Activated CD4-positive, alpha-beta T cell treated with anti-CD3 and anti-CD28 coated beads for 24 hours (primary cell): ENCODE measurements around the gene APP.

ENCODE experiments used
- DNase-seq, 2 donors: peaks; one replicate each; pipeline ENCODE4 v3.0.0-alpha.2; 2020; ENCODE audit warnings: low read depth in 2 of 2

APP gene

DNA sequence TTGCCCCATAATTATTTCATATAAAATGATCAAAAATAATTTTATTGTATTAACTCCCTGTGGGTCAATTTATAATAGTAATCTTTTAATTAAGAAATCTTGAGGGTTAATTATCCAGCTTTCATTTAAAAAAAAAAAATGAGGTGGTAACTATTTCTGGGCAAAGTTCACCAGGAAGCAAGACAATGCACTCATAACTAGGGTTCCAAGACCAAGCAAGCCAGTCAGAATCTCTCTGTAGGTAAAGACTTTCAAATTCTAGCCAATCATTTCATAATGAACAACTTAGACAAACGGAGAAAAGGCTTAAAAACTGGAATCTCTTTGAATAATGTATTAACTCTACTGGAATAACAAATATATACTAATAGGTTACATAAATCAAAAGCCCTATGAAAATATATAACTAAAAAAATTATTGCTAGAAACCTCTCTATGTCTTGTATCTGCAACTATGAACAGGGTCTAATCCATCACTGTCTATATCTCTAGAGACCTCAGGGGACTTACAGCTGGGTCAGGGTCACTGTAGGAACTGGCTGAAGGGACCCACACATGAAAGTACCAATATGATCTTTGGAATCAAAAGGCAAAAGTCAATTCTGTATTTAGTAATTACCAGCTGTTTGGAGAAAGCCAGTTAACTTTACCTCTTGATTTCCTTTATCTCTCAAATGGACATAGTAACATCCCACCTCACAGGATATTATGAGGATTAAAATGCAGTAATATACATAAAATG lies 43.3 kb downstream of the APP start:
- no peak for DNase-seq

DNA sequence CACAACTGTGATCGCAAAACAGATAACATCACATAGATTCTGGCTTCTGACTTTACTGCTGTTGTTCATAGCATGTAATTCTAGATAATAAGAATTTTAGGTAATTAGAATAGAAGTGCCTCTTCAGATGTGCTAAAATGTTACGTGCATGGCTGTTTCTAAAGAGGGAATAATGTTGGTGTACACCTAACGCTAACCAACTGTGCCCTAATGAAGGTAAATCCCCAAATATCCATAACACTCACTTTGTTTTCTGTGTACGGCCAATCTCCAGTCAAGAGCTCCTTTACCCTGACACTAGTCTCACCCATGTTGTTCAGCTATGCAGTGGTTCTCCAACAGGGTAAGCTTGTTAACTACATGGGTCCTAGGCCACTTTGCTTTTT lies 44.4 kb downstream of the APP start:
- no peak for DNase-seq

DNA sequence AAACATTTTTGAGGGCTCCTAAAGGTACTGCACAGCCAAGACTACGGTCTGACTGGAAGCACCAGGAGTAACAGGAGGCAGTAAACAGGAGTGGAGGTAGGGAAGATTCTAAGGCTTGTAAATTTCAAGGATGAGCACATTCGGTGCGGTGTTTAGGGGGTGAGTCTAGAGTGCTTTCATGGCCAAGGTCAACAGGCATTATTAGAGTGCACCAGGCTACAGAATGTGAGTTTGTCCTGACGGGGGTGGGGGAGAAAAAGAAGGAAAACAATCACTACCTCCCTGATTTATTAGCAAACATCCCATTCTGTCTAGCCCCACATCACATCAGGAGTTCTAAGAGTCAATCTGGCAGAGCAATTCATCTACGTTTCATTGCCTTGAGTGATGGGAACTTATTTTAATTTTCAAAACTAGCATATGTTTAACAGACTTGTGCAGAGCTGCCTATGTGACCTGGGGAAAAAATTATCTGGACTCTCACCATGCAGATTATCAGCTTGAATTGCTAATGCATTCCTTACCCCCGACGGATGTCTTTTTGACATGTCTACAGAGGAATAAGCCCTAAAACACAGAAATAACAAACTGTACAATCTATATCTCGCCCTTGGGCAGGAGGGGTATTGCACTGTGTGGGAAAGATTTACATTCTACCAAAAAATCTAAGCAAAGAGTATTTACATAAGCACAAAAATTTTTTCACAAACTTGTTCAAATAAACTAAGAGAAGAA lies 45.0 kb downstream of the APP start:
- DNase-seq, result no peak

DNA sequence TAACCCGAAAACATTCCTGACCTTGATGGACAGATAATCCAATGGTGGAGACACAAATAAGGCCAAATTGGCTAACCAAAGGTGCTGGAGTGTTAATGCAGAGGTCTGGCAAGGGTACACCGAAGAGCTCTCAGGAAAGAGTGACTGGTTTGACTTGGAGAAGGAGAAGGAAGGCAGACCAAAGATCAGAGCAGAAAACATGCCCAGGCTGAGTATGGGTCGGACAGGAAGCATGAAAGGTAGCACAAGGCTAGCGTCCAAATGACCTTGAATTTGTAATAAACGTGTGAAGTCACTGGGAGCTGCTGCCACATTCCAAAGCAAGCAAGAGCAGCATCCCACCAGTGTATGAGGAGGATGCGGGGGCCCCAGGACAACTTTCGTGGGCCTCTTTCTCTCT lies 45.7 kb downstream of the APP start:
- DNase-seq, result no peak

DNA sequence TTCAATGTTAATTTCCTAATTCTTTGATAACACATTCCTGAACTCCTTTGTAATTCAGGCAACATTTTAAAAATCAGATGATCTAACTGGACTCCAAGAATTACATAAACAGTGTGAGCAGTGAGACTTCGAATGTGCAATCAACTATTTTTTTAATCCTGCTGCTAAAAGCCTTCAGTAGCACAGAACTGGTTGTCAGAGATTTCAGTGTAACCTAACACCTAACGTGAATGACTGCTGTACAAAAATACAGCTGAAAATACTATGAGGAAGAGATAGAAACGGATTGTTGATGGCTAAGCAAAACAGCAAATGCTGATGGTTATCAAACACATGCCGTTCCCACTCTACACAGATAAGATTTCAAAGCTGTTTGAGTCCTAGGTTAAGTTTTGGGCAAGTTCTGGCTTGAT lies 46.1 kb downstream of the APP start:
- DNase-seq, result no peak

DNA sequence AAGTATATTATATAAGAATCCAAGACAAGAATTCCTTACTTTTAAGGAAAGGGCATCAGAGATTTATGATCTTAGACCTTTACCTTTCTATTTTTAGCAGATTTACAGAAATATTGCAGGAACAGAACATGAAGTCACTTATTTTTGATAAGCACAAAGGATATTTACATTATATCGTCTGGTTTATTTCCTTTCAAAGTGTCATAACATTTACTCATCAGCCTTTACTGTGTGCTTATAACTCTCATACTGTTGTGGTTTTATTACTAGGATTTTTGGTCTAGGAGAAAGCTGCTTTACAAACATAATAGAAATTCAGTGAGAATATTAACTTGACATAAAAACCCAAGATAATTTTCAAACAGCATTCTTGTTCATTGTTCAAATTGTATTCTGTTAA lies 47.6 kb downstream of the APP start:
- DNase-seq, result no peak

DNA sequence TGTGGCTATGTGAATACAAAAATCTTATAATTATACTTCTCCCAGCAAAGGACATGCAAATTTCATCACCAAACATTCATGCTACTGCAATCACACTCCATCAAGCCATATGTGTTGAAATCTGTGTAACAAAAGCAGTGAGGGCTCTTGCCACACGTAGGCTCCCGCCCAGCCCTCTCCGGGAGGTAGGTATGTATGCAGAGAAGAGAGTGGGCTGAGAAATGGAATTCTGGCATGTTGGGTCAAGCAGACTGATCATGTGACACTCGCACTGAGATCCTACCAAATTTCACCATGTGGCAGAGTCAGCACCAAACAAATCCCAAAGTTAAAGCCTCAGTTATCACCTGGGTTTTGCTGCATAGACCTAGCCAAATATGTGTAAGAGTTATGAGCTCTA lies 49.7 kb downstream of the APP start:
- no peak for DNase-seq

DNA sequence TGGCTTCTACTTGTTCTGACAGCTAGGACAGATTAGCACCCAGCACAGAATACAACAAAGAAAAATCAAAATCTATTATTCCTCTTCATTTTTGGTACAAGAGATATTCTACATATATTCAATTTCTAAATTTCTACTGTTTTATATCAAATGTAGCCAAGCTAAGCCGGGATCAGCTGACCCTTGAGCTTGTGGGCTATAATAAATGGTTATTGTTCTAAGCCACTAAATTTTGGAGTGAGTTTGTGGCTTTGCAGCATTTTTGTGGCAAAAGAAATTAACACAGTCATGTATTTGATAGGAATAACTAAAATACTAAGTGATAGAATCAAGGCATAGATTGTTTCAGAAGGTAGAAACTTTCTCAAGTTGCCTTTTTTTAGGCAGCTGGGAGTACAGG lies 50.7 kb downstream of the APP start:
- DNase-seq, result no peak

DNA sequence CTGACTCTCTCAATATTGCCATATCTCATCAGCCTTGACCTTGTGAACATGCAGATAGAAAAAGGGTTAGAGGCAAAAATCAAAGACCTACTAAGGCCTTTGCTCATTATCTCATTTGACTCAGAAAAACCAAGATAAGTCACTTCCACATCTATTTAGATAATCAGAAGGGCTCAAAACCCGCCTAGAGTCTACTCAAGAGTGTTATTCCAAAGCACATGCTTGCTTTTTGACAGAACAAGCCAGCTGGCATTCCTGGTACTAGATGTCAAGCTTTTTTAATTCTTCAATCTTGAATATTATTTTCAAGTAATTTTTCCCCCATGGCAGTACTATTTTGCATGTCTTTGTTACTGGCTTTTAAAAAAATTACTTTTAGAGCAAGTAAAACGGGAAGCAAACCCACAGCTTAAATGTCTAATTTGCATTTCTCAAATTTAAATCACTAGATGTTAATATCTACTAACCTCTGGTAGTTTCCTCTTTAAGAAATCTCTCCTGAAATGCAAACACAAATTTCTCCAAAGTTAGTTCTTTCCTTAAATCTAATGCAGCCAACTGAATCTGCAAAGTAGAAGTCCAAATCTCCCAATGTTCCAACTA lies 51.5 kb downstream of the APP start:
- no peak for DNase-seq

DNA sequence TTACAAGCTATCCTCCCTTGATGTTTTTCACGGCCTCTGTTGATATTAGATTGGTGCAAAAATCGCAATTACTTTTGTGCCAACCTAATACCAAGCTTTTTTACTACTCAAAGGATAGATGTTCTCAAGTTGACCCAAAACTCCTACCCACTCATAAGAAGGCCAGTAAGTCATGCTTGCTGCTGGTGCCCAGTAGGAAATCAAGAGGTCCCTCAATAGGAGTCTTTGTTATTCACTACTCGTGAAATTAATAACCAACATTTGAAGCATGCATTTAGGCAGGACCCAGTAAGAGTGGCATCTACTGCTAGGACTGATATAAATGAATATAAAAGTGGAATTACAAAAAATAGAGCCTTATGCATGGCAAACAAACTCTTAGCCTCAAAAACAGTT lies 52.6 kb downstream of the APP start:
- DNase-seq, result no peak

DNA sequence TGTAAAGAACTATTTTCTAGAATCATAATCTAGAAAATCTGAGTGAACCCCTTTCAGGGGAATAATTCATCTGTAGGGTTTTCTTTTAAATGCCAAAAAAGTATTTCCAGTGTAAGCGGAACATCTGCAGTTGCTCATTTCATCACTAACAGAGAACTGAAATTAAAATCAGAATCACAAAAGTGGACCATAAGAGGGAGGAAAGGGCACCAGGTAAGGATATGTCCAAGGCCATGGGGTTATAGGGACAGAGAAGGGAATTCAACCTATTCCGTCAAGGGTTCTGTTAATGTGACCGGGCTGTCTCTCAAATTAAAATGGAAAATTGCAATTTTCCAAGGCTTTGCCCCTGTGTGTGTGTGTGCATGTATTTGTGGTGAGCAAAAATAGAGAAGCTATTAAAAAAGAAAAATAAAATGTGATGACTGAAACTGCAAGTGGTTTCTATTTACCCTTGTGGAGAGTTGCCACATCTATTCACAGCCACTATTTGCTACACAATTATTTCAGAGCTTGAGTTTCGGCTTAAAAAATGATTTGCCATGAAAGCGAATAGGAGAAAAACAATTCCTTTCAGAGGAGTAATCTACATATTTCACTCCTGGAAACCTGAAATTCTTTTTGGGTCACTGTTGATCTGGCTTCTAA lies 53.1 kb downstream of the APP start:
- no peak for DNase-seq

DNA sequence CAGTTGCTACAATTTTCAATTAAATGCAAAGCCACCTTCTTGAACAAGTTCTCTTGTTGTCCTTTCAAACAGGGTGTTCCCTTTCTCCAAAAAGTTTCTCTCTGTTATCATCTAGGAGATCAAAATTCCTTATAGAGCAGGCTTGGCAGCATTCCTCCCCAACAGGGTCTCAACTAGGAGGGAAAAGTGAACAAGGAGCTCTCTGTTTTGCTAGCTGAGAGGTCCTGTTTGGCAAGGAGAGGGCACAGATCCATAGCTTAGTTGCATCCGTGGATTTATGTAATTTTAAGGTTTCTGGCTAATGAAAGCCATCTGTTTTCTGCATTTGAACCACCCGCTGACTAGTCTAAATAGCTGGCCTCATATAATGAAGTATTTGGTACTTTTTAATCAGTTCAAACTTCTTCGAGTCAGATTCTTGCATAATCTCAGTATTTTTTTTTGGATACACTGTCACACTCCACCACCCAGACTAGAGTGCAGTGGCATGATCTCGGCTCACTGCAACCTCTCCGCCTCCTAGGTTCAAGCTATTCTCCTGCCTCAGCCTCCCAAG lies 54.0 kb downstream of the APP start:
- DNase-seq, result no peak

DNA sequence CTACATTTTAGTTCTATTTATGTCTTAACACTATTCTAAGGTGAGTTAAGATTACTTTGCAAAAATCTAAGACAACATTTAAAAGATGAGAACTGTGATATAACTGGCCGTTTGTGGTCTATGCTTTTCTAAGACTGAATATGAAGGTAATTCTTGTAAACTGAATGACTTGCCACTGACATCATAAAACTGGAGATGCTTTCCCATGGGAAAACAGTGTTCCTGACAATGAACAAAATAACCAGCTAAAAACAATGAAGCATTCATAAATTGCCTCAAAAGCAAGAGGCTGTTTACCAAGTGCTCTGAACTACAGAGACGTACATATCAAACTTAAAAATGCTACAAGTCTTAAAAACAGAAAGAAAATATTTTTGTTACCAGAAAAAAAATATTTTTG lies 54.7 kb downstream of the APP start:
- DNase-seq, result no peak

DNA sequence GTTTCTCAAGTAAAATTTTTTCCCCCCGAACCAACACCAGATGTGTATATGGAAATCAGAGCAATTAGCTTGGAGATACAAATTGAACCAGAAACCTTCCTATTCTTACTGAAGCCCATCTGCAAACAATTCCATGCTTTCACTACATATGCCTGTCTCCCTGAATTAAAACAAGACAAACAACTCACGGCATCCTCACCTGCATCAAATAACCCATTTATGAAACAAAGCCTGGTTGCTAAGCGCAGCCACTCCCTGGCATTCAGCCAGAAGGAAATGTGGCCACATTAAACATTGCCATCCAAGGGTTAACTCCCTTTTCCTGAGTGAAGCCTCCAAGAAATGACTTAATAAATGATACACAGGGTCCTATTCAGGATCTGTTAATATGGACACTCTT lies 55.3 kb downstream of the APP start:
- no peak for DNase-seq

DNA sequence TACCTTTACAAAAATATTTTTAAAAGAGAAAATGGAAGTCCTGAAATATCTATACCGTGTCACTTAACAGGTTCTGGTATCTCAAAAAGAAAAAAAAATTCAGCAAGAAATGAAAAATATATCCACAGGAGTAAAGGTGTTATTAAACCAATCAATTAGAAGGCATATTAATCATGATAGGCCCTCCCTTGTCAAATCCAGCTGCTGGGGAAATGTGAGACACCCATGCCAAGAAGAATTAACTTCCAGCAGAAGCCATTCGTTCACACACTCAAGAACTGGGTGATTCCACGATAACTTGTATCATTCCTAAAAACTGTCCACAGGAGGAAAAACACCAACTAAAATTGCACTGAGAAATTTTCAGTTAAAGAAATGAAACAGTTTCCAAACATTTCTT lies 57.6 kb downstream of the APP start:
- DNase-seq, result no peak

DNA sequence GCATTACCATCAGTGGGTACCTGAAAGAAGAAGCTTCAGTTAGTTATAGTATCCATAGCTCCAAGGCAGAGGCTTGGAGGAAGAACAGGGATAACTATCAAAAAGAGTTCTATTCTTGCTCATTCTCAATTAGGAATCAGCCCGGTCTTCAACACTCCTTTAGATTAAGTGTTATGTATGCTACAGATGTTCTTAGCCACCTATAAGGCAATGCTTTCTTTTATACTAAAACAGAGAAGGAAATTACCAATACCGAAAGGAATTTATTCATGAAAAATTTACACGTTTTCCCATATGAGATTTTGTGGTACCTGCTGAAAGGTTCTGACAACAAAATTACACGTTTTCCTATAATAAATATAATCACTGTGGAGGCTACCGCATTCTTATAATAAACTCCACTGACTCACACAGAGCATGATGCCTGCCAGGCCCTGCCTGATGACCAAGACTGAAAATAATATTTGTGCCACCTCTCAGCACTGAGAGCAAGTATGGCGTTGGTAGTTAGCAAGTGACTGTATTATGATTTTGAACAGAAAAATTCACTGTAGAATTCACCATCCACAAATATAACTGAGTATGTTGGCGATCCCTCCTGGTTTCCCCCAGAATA lies 58.3 kb downstream of the APP start:
- no peak for DNase-seq

DNA sequence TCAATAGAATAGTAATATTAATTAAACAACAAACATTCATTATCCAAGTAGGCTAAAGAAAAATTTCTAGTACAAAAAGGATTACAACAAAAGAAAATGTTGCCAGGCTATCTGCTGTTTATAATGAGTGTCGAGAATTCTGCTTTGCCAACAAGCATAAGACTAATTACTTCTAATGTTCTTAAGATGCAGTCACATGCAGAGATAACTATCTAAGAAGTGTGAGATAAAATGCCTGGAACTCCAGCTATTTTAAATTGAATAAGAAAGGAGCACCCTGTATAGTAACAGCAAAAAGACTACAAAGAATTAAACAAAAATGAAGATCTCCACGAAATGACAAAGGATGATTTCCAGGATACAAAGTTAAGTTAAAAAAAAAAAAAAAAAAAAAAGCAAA lies 59.9 kb downstream of the APP start:
- DNase-seq, result no peak

DNA sequence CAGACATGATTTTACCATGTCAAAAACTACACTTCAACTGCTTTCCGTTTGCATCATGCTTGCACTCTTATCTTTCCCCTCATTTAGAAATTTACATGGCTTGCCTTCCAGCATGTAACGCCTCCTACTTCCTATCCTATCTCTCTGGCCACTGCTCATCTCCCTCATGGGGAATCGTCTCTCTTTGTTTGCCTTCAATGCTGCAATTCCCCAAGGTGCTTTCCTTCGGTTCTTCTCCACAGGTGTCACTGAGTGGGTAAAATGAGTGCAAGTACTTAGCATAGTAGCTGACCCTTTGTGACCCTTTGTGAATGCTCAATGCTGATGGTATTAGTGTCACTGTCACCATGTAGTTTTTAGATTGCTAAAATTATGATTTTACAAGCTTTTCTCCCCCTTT lies 63.1 kb downstream of the APP start:
- DNase-seq, result no peak

DNA sequence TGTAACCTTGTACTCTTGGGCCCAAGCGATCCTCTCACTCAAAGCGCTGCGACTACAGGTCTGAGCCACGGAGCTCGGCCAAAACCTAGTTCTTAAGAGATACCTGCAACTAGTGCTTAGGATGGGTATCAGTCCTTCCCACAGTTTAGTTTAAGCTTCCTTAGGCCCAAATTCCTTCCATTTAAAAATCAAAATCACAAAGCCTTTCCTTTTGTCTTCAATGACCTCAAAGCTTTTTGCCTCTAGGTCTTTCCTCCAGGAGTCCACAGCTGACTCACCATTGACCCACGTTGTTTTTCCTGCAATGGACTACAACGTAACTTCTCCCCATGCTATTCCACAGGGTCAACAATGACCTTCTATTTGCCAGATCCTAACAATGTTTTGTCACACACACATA lies 64.0 kb downstream of the APP start:
- no peak for DNase-seq

DNA sequence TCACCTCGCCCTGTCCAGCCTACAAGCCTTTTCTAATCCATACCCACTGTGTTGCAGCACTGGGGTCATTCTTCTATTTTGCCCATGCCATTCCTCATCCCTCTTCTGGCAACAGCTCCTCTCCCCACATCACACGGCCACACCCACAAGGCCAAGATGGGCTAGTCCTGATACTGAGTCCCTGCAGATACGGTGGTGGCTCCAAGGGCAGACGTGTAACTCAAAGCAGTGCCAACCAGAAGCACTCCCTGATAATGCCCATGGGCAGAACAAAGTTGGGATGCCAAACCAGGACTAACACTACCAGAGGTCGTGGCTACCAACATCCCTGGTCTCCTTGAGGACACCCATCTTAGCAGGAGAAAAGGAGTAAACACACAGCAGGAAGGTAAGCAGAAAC lies 64.8 kb downstream of the APP start:
- no peak for DNase-seq

DNA sequence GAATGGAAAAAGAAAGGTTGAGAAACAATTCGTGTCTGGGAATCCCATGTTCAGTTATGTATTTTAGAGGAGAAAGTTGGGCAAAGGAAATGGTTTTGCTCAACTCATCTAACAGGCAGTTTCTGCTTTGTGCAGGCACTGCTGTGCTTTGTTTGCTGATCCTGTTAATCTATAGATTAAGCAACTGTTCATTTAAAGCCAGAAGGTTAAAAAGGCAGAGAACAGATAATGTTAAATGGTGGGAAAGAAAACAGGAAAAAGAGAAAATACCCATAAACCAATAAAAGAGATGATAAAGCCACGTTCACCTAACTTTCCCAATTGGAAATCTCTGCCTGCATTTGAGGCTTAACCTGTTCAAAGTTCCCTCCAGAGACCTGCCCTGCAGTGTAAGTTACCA lies 70.0 kb downstream of the APP start:
- no peak for DNase-seq

DNA sequence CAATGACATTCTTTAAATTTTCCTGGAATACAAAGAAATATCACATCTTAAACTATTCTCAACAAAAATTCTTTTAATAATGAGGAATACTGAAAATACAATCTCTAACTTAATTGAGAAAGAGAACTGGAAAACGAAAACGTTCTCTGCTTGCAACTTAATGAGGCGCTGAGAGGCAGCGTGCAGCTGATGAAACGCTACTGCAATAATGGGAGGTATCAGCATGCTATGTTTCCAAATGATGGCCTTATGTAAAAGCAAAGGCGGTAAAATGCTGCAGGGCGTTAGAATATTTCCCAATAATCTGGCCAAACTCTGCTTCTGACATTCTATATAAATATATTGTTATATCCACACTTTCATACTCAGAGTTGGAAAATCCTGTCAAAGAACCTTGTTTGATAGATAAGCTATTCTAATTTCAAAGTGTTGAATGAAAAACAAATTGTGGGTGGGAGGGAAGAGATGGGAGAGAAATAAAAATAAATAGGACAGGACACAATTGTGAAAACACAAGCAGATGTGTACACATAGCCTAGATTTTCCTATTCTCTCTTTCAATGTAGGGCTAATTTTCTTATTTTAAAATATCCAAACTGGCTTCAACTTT lies 70.9 kb downstream of the APP start:
- DNase-seq, result no peak
